MM.1S (cell line): ENCODE measurements around the gene LRRTM2.

Experiments
- DNase-seq: peaks from one replicate; pipeline ENCODE4 v3.0.0-alpha.2; 2015
- H2AFZ ChIP-seq: fragments of 300-600 bp; sonication (generic); 2 replicates; pipeline ENCODE4 v1.6.0; 2016; ENCODE audit warnings: antibody characterized with exemption, low read length
- H3F3A ChIP-seq: fragments of 300-600 bp; sonication (generic); 2 replicates; pipeline ENCODE4 v1.6.1; 2016; ENCODE audit warnings: mild to moderate bottlenecking, antibody characterized with exemption, low read length, moderate library complexity, mixed read lengths; ENCODE audit not compliant: insufficient read depth
- H3K27ac ChIP-seq: fragments of 300-600 bp; sonication (generic); 2 replicates; pipeline ENCODE4 v1.5.1; 2016; ENCODE audit warnings: mild to moderate bottlenecking, low read length
- H3K27me3 ChIP-seq: fragments of 300-600 bp; sonication (generic); replicated peaks from 2 replicates; pipeline ENCODE4 v1.6.0; 2016; ENCODE audit warnings: low read length; ENCODE audit not compliant: insufficient read depth
- H3K36me3 ChIP-seq: fragments of 300-600 bp; sonication (generic); replicated peaks from 2 replicates; pipeline ENCODE4 v1.6.1; 2016; ENCODE audit warnings: mild to moderate bottlenecking, low read length, mixed read lengths; ENCODE audit not compliant: insufficient read depth
- H3K4me1 ChIP-seq: fragments of 300-600 bp; sonication (generic); 2 replicates; pipeline ENCODE4 v1.6.1; 2016; ENCODE audit warnings: low read length, mixed read lengths
- H3K4me2 ChIP-seq: fragments of 300-600 bp; sonication (generic); 2 replicates; pipeline ENCODE4 v1.6.0; 2016; ENCODE audit warnings: low read depth, low read length
- H3K4me3 ChIP-seq: fragments of 300-600 bp; sonication (generic); 2 replicates; pipeline ENCODE4 v1.5.1; 2016; ENCODE audit warnings: low read length, mixed read lengths
- H3K79me2 ChIP-seq: fragments of 300-600 bp; sonication (generic); 2 replicates; pipeline ENCODE4 v1.6.1; 2016; ENCODE audit warnings: mixed run types, low read length, mixed read lengths
- H3K9ac ChIP-seq: fragments of 300-600 bp; sonication (generic); 2 replicates; pipeline ENCODE4 v1.6.1; 2016; ENCODE audit warnings: low read length, mixed read lengths
- H3K9me2 ChIP-seq: fragments of 300-600 bp; sonication (generic); replicated peaks from 2 replicates; pipeline ENCODE4 v1.6.1; 2016; ENCODE audit warnings: mild to moderate bottlenecking, low read length, mixed read lengths; ENCODE audit not compliant: insufficient read depth
- H3K9me3 ChIP-seq: fragments of 300-600 bp; sonication (generic); replicated peaks from 2 replicates; pipeline ENCODE4 v1.6.1; 2016; ENCODE audit warnings: mild to moderate bottlenecking, low read length, mixed read lengths; ENCODE audit not compliant: insufficient read depth
- H4K20me1 ChIP-seq: fragments of 300-600 bp; sonication (generic); 2 replicates; pipeline ENCODE4 v1.6.1; 2016; ENCODE audit warnings: mild to moderate bottlenecking, low read length, moderate library complexity, mixed read lengths; ENCODE audit not compliant: insufficient read depth
- EZH2 ChIP-seq: fragments of 300-600 bp; sonication (generic); optimal IDR thresholded peaks from 2 replicates; pipeline ENCODE3; 2017; ENCODE audit warnings: low read depth, mild to moderate bottlenecking, antibody characterized with exemption, low read length, mixed read lengths
- EZH2phosphoT487 ChIP-seq: fragments of 300-600 bp; sonication (generic); IDR thresholded peaks from 2 replicates; pipeline ENCODE4 v1.6.1; 2018; ENCODE audit warnings: antibody characterized with exemption, low read length
- TF ChIP-seq, protein P1 (sequence below): fragments of 300-600 bp; sonication (generic); IDR thresholded peaks from 2 replicates; pipeline ENCODE4 v1.5.1; 2016; ENCODE audit warnings: antibody characterized with exemption, low read length, mixed read lengths

LRRTM2 gene

DNA sequence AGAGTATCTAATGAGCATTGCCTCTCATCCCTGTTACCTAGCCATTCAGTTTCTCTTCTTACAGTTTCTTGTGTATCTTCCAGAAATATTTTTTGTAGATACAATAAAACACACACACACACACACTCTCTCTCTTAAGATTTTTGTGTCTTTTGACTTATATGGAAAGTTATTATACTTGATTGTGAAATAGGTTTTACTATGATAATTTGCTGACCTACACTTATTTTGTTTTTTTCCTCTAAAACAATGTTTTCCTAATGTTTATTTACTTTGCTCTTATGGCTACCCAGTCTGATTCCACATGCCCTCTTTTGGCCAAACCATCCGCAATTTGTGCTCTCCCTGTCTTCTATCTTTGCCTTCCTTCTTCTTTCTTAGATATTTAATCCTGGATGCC, 25.3 kb downstream of the LRRTM2 start:
- no peaks in the 10 kb centered on the region for H3K9me2 ChIP-seq
- no peak overlapping the region for H2AFZ ChIP-seq
- H3F3A ChIP-seq: no peaks in the 10 kb centered on the region; the same call in 1 of the 2 replicates
- no peak overlapping the region for H3K9ac ChIP-seq
- H3K4me3 ChIP-seq: no peak overlapping the region
- no peaks in the 10 kb centered on the region for H4K20me1 ChIP-seq
- no peak overlapping the region for H3K4me2 ChIP-seq
- no peak overlapping the region for H3K27ac ChIP-seq
- H3K27me3 ChIP-seq: no peaks in the 10 kb centered on the region
- H3K9me3 ChIP-seq: no peaks in the 10 kb centered on the region
- DNase-seq: no peak
- peaks cover 19% of the 10 kb centered on the region for H3K79me2 ChIP-seq
- no peak for TF ChIP-seq EZH2
- TF ChIP-seq, protein P1, sequence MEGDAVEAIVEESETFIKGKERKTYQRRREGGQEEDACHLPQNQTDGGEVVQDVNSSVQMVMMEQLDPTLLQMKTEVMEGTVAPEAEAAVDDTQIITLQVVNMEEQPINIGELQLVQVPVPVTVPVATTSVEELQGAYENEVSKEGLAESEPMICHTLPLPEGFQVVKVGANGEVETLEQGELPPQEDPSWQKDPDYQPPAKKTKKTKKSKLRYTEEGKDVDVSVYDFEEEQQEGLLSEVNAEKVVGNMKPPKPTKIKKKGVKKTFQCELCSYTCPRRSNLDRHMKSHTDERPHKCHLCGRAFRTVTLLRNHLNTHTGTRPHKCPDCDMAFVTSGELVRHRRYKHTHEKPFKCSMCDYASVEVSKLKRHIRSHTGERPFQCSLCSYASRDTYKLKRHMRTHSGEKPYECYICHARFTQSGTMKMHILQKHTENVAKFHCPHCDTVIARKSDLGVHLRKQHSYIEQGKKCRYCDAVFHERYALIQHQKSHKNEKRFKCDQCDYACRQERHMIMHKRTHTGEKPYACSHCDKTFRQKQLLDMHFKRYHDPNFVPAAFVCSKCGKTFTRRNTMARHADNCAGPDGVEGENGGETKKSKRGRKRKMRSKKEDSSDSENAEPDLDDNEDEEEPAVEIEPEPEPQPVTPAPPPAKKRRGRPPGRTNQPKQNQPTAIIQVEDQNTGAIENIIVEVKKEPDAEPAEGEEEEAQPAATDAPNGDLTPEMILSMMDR: no peak
- no peak for TF ChIP-seq EZH2phosphoT487
- no peaks in the 10 kb centered on the region for H3K4me1 ChIP-seq
- H3K36me3 ChIP-seq: no peaks in the 10 kb centered on the region

DNA sequence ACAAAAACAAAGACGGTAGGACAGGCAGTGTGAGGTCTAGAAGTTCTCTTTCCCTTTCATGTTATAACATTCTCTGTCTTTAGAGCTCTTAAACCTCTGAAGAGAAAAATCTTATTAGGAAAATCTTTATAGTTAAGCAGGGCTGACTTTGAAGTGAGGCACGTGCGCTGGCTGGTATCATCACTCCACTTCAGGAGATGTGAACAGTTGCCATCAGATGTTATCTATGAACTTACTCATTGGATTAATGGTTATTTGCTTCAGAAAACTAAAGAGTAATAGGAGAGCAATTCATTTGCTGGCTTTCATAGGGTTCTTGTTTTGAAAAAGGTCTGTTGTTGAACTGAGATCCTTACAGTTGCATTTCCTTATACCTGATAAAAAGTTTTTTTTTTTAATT, 25.7 kb downstream of the LRRTM2 start:
- Histone ChIP-seq H3K79me2 (peaks cover 19% of the 10 kb centered on the region), H3K36me3 (no peaks in the 10 kb centered on the region), H3K4me3 (no peak overlapping the region), H3K4me2 (no peak overlapping the region), H4K20me1 (no peaks in the 10 kb centered on the region), H3F3A (no peaks in the 10 kb centered on the region; the same call in 1 of the 2 replicates), H3K4me1 (no peaks in the 10 kb centered on the region), H2AFZ (no peak overlapping the region), H3K9ac (no peak overlapping the region), H3K27me3 (no peaks in the 10 kb centered on the region), H3K9me2 (no peaks in the 10 kb centered on the region), H3K9me3 (no peaks in the 10 kb centered on the region), H3K27ac (no peak overlapping the region)
- TF ChIP-seq EZH2 (no peak), EZH2phosphoT487 (no peak)
- TF ChIP-seq, protein P1: no peak
- no peak for DNase-seq

DNA sequence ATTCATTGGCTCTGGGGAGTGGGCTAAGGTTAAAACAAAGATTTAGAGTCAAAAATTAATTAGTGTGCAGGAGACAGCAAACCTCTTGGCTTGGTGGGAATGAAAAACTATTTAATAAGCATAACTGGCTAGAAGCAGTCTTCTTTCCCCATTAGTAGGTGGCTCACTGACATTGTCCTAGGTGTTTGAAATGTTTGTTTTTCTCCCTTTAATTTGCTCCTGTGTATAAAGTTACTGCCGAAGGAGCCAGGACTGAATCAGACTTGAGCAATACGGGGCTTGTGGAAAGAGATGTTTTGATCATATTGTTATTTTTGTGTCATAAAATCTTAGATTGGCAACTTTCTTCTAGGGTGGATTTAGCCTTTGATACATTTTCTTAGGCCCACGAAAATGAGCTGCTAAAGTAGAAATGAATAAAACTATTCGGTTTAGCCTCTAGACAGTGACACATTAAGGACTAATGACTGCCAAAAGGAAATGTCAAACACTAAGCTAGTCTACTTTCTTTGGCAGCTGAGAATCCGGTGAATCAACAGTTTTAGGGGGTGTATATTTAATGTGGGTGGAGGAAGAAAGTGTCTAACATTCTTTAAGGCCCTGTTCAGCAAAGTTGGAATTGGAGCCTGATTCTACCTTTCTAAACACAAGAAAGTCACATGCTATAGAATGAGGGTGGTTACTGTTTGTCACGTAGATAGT, 30.2 kb downstream of the LRRTM2 start:
- no peaks in the 10 kb centered on the region for H3K9me2 ChIP-seq
- H4K20me1 ChIP-seq: no peaks in the 10 kb centered on the region
- H3K9ac ChIP-seq: no peak overlapping the region
- no peaks in the 10 kb centered on the region for H3F3A ChIP-seq
- H3K4me2 ChIP-seq: no peak overlapping the region
- TF ChIP-seq EZH2: no peak
- TF ChIP-seq, protein P1: no peak
- TF ChIP-seq EZH2phosphoT487: no peak
- no peak for DNase-seq
- no peak overlapping the region for H3K4me3 ChIP-seq
- H3K27ac ChIP-seq: no peak overlapping the region
- peaks cover 9% of the 10 kb centered on the region; the same call in 1 of the 2 replicates for H3K4me1 ChIP-seq
- peaks cover 17% of the 10 kb centered on the region for H3K79me2 ChIP-seq
- no peak overlapping the region for H2AFZ ChIP-seq
- no peaks in the 10 kb centered on the region for H3K9me3 ChIP-seq
- no peaks in the 10 kb centered on the region for H3K36me3 ChIP-seq
- H3K27me3 ChIP-seq: no peaks in the 10 kb centered on the region
